CD4-positive, alpha-beta T cell (primary cell): ENCODE results near the gene HIGD1B. TPM values are rescaled to one million over a fixed set of nuclear protein-coding genes. Genes with fewer than 3 reads are reported as not detected.

Experiments used
- ATAC-seq: fragments of 200-7000 bp; cut with Tn5 transposase; one replicate; pipeline ENCODE4 v1.10.0; 2022; ENCODE audit warnings: mild to moderate bottlenecking; ENCODE audit not compliant: poor library complexity
- CTCF ChIA-PET: fragments of 350-600 bp; sonication (Branson Sonifier 250); formaldehyde crosslinking; loops from one replicate; lab custom pipeline; 2021; ENCODE audit warnings: antibody characterized with exemption, inconsistent platforms; lab: Charles Lee
- POLR2A ChIA-PET: fragments of 350-600 bp; sonication (Branson Sonifier 250); formaldehyde crosslinking; loops from one replicate; lab custom pipeline; 2021; ENCODE audit warnings: antibody characterized with exemption, inconsistent platforms; lab: Charles Lee
- DNase-seq, 14 experiments: peaks; one replicate each; pipeline ENCODE4 v3.0.0-alpha.2; 2013 to 2020; ENCODE audit warnings: mixed read lengths in 2 of 14
- H3K27ac ChIP-seq, 2 donors: one replicate each; pipeline versions ENCODE4 v1.5.1 to v1.7.0; 2013; ENCODE audit warnings: low read length in 2 of 2, low read depth in 1 of 2, mild to moderate bottlenecking in 1 of 2
- H3K27me3 ChIP-seq, 2 experiments: 1 replicate in 1 of 2; 2 replicates in 1 of 2; pipeline versions ENCODE4 v1.6.1 to v1.7.0; 2013; ENCODE audit warnings: low read length in 2 of 2, control low read depth in 1 of 2, mild to moderate bottlenecking in 1 of 2, moderate library complexity in 1 of 2; ENCODE audit not compliant: insufficient read depth in 2 of 2, control insufficient read depth in 1 of 2
- H3K36me3 ChIP-seq: one replicate; pipeline ENCODE4 v1.6.1; 2013; ENCODE audit warnings: low read length, control low read depth; ENCODE audit not compliant: insufficient read depth
- H3K4me1 ChIP-seq: one replicate; pipeline ENCODE4 v1.6.1; 2013; ENCODE audit warnings: low read length, control low read depth; ENCODE audit not compliant: insufficient read depth
- H3K4me3 ChIP-seq: one replicate; pipeline ENCODE4 v1.5.1; 2013; ENCODE audit warnings: mild to moderate bottlenecking, low read length, moderate library complexity
- H3K9me3 ChIP-seq, 2 experiments: 1 replicate in 1 of 2; 2 replicates in 1 of 2; pipeline versions ENCODE4 v1.6.1 to v1.7.0; 2013; ENCODE audit warnings: low read length in 2 of 2, mild to moderate bottlenecking in 2 of 2, control low read depth in 1 of 2, moderate library complexity in 1 of 2; ENCODE audit not compliant: control insufficient read depth in 1 of 2, insufficient read depth in 1 of 2
- H3K27ac Mint-ChIP-seq: one replicate; pipeline ENCODE4 v1.8.0; 2020; ENCODE audit warnings: mixed read lengths
- H3K27me3 Mint-ChIP-seq: one replicate; pipeline ENCODE4 v1.8.0; 2021; ENCODE audit warnings: mixed read lengths
- H3K36me3 Mint-ChIP-seq: one replicate; pipeline ENCODE4 v1.8.0; 2021; ENCODE audit warnings: low read depth, mixed read lengths
- H3K4me1 Mint-ChIP-seq: one replicate; pipeline ENCODE4 v1.8.0; 2021; ENCODE audit warnings: low read depth, mixed read lengths
- H3K4me3 Mint-ChIP-seq: one replicate; pipeline ENCODE4 v1.8.0; 2020; ENCODE audit warnings: mild to moderate bottlenecking, mixed read lengths
- H3K9me3 Mint-ChIP-seq: one replicate; pipeline ENCODE4 v1.8.0; 2020; ENCODE audit warnings: mixed read lengths
- intact Hi-C, 2 experiments: fragments of 100-400 bp; cut with DNase I in 1 of 2; cut with micrococcal nuclease in 1 of 2; formaldehyde crosslinking; loops; one replicate each; pipeline versions ENCODE4 v1.15.1 to v1.9.0; 2023 to 2025; cut with DNase I, micrococcal nuclease
- total RNA-seq, 174 experiments: library from RNA in 2 of 174; stranded (reverse) in 2 of 174; gene quantifications; one replicate each; pipeline ENCODE4 v1.2.3 and lab custom pipeline; 2021 to 2026
- TF ChIP-seq, protein P1 (sequence below): fragments of 200-600 bp; IDR thresholded peaks from one replicate; pipeline ENCODE4 v1.8.0; 2022; ENCODE audit warnings: antibody characterized with exemption, mild to moderate bottlenecking

The HIGD1B gene
- total RNA-seq, 2 experiments from 2014 or later: not detected

DNA sequence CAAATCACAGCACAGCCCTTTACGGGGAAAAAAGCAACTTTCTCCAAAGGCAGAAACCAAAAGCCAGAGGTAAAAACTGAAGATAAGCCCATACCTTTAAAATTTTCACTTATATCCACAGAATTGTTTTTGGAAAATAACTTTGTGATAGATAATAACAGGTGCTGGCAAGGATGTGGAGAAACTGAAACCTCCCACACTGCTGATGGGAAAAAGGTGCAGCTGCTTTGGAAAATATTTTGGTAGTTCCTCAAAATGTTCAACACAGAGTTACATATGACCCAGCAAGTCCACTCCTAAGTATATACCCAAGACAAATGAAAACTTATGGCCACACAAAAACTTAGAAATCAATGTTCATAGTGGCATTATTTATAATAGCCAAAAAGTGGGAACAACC, 39.3 kb downstream of the HIGD1B start:
- POLR2A ChIA-PET: no interaction called here
- Mint-ChIP-seq H3K36me3 (peaks cover 54% of the 10 kb centered on the region), H3K27ac (no peak overlapping the region), H3K4me3 (no peak overlapping the region), H3K27me3 (no peaks in the 10 kb centered on the region), H3K9me3 (no peaks in the 10 kb centered on the region), H3K4me1 (peaks cover 7% of the 10 kb centered on the region)
- Histone ChIP-seq H3K4me3 (no peak overlapping the region), H3K27me3 (no peaks in the 10 kb centered on the region), H3K9me3 (no peaks in the 10 kb centered on the region), H3K36me3 (peaks cover 66% of the 10 kb centered on the region), H3K27ac (no peak overlapping the region), H3K4me1 (peaks cover 28% of the 10 kb centered on the region)
- ATAC-seq (no peak), DNase-seq (no peak)
- CTCF ChIA-PET: interaction anchor here (0.6 kb wide), 1 partner anchor 75 kb away, joined by 3 read pairs; no protein-coding TSS in a partner anchor
- TF ChIP-seq, protein P1, sequence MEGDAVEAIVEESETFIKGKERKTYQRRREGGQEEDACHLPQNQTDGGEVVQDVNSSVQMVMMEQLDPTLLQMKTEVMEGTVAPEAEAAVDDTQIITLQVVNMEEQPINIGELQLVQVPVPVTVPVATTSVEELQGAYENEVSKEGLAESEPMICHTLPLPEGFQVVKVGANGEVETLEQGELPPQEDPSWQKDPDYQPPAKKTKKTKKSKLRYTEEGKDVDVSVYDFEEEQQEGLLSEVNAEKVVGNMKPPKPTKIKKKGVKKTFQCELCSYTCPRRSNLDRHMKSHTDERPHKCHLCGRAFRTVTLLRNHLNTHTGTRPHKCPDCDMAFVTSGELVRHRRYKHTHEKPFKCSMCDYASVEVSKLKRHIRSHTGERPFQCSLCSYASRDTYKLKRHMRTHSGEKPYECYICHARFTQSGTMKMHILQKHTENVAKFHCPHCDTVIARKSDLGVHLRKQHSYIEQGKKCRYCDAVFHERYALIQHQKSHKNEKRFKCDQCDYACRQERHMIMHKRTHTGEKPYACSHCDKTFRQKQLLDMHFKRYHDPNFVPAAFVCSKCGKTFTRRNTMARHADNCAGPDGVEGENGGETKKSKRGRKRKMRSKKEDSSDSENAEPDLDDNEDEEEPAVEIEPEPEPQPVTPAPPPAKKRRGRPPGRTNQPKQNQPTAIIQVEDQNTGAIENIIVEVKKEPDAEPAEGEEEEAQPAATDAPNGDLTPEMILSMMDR: no peak
- intact Hi-C loops: no loop called here

DNA sequence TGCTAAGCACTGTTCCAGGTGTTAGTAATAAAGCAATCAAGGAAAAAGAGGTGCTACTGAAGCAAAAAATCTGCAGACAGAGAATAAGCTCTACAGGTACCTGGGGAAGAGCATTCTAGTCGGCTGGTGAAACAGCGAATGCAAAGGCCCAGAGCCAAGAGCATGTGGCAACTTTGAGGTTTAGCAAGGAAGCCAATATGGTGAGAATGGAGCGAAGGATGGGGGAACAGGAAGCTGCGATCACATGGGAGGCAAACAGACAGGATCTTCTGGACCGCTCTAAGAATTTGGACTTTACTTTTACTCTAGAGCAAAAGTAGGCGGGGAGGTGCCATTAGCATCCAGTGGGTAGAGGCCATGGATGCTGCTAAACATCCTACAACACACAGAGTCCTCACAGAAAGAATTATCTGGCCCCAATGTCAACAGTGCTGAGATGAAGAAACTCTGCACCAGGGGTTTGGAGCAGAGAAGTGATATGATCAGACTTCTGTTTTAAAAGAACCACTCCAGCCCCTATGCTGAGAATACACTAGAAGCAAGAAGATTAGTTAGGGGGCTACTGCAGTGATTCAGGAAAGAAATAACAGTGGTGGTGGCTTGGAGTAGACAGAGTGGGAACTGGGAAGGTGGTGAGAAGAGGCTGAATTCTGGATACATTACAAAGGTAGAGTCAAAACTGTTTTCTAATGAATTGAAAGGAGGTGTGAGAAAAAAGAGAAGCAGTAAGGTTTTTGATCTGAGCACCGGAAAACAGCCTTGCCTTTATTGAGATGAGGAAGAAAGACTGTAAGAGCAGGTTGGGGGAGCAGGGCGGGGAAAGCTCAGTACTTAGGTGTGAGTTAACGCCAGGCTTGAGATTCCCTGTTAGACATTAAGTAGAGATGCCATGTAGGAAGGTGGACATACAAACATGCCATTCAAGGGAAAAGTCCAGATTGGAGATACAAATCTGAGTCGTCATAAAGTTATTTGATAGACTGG, 40.6 kb downstream of the HIGD1B start:
- intact Hi-C loops: no loop called here
- Mint-ChIP-seq H3K4me1 (peaks cover 7% of the 10 kb centered on the region), H3K27me3 (no peaks in the 10 kb centered on the region), H3K27ac (no peak overlapping the region), H3K4me3 (no peak overlapping the region), H3K36me3 (peaks cover 51% of the 10 kb centered on the region), H3K9me3 (no peaks in the 10 kb centered on the region)
- Histone ChIP-seq H3K4me3 (no peak overlapping the region), H3K4me1 (peaks cover 28% of the 10 kb centered on the region), H3K9me3 (no peaks in the 10 kb centered on the region), H3K36me3 (peaks cover 63% of the 10 kb centered on the region), H3K27me3 (no peaks in the 10 kb centered on the region), H3K27ac (peak overlapping the region; percentile 23)
- TF ChIP-seq, protein P1: no peak
- peak in 4 of 14 experiments; percentile 3 to 59 (median 34) for DNase-seq
- ChIA-PET CTCF (interaction anchor here (1.0 kb wide), 1 partner anchor 9 kb away, joined by 3 read pairs; no protein-coding TSS in a partner anchor), POLR2A (interaction anchor here (1.1 kb wide), 1 partner anchor 11 kb away, joined by 4 read pairs; the partner anchor contains the start of gene EFTUD2)
- peak; percentile 73 for ATAC-seq

DNA sequence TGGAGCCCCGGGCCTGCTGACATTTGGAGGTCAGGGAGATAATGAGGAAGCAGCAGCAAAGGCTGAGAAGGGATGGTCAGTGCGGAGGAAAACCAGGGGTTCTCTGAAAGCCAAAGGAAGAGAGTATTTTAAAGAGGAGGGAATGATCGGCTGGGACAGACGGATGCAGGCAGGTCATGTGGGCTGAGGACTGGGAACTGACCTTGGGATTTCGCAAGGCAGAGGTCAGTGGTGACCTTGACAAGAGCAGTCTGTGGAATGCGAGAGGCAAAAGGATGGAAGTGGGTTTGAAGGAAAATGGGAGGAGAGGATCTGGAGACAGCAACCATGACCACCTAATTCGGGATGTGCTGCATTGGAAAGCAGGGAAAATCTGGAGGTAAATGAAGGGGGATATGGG, 41.3 kb downstream of the HIGD1B start:
- no peaks in the 10 kb centered on the region for H3K27me3 Mint-ChIP-seq
- H3K9me3 ChIP-seq: no peaks in the 10 kb centered on the region
- peaks cover 50% of the 10 kb centered on the region for H3K36me3 Mint-ChIP-seq
- H3K27ac Mint-ChIP-seq: no peak overlapping the region
- ATAC-seq: no peak
- no peak overlapping the region for H3K4me3 ChIP-seq
- peak overlapping the region in 1 of 2 donors; percentile 23 for H3K27ac ChIP-seq
- no peak for DNase-seq
- no peaks in the 10 kb centered on the region for H3K9me3 Mint-ChIP-seq
- peaks cover 28% of the 10 kb centered on the region for H3K4me1 ChIP-seq
- no peaks in the 10 kb centered on the region for H3K27me3 ChIP-seq
- H3K36me3 ChIP-seq: peaks cover 59% of the 10 kb centered on the region
- peaks cover 7% of the 10 kb centered on the region for H3K4me1 Mint-ChIP-seq
- TF ChIP-seq, protein P1: no peak
- H3K4me3 Mint-ChIP-seq: no peak overlapping the region
- intact Hi-C loops: no loop called here
- POLR2A ChIA-PET: interaction anchor here (1.1 kb wide), 1 partner anchor 10 kb away, joined by 4 read pairs; the partner anchor contains the start of gene EFTUD2
- CTCF ChIA-PET: no interaction called here
